Hematopoietic multipotent progenitor cell treated with erythropoietin and hydrocortisone succinate and interleukin-3 and kit ligand, for 15 days (in vitro differentiated cells): ENCODE measurements around the gene SEC62.
"Not testable (repeated sequence)": the region's sequence is repeated elsewhere in the genome, so short reads cannot be mapped to it uniquely, and the experiment has no call there.

Experiments
- DNase-seq: peaks from one replicate; pipeline ENCODE4 v3.0.0-alpha.2; 2015; ENCODE audit warnings: low spot score

Gene SEC62

GRCh38 chr3:170016057-170016456, 49.5 kb downstream of the SEC62 start:
- DNase-seq: no peak

- DNase-seq: not testable (repeated sequence)
These were observed 52.7 kb downstream of the SEC62 start for GRCh38 chr3:170019306-170019705.

GRCh38 chr3:170021083-170021482, 54.5 kb downstream of the SEC62 start:
- no peak for DNase-seq

GRCh38 chr3:170022336-170022735, 55.7 kb downstream of the SEC62 start:
- DNase-seq: no peak

- no peak for DNase-seq
These were observed 56.6 kb downstream of the SEC62 start for GRCh38 chr3:170023165-170023564.

GRCh38 chr3:170024581-170024980, 58.0 kb downstream of the SEC62 start:
- DNase-seq: no peak

- DNase-seq: no peak
These were observed 60.9 kb downstream of the SEC62 start for GRCh38 chr3:170027233-170028102.

GRCh38 chr3:170033489-170033888, 66.9 kb downstream of the SEC62 start:
- DNase-seq: peak; percentile 15

- DNase-seq: peak; percentile 80
These were observed 71.1 kb downstream of the SEC62 start, which contains the start of gene GPR160 for GRCh38 chr3:170037463-170038433. Gene GPR160 (plus strand): TSS chr3:170037995. CDS start chr3:170083973, 45,978 bp downstream.

GRCh38 chr3:170038434-170039110, 72.0 kb downstream of the SEC62 start:
- DNase-seq: no peak

GRCh38 chr3:170040418-170040817, 73.8 kb downstream of the SEC62 start:
- no peak for DNase-seq

- no peak for DNase-seq
These were observed 76.9 kb downstream of the SEC62 start for GRCh38 chr3:170043506-170043905.

GRCh38 chr3:170044271-170044670, 77.7 kb downstream of the SEC62 start:
- DNase-seq: no peak

GRCh38 chr3:170044795-170045244, 78.2 kb downstream of the SEC62 start:
- DNase-seq: no peak

- DNase-seq: no peak
These were observed 79.9 kb downstream of the SEC62 start for GRCh38 chr3:170046269-170047132.

GRCh38 chr3:170047133-170047404, 80.5 kb downstream of the SEC62 start:
- no peak for DNase-seq
